ENCODE results near the gene DDX47.
A peak's percentile ranks its signal among the peaks of the same experiment; 100 is the strongest.
"Not testable (repeated sequence)": the region's sequence is repeated elsewhere in the genome, so short reads cannot be mapped to it uniquely, and the experiment has no call there.

DDX47 gene

GRCh38 chr12:12796928-12797793 is 16.0 kb upstream of the DDX47 start:
- DNase-seq (ENCODE audit: low read depth in 3 of 3), result no peak

- DNase-seq (ENCODE audit: low read depth in 3 of 3), result no peak
These were observed 15.4 kb upstream of the DDX47 start for GRCh38 chr12:12797794-12798152.

GRCh38 chr12:12798480-12798879 is 14.7 kb upstream of the DDX47 start:
- DNase-seq (ENCODE audit: low read depth in 3 of 3), result no peak

DNA sequence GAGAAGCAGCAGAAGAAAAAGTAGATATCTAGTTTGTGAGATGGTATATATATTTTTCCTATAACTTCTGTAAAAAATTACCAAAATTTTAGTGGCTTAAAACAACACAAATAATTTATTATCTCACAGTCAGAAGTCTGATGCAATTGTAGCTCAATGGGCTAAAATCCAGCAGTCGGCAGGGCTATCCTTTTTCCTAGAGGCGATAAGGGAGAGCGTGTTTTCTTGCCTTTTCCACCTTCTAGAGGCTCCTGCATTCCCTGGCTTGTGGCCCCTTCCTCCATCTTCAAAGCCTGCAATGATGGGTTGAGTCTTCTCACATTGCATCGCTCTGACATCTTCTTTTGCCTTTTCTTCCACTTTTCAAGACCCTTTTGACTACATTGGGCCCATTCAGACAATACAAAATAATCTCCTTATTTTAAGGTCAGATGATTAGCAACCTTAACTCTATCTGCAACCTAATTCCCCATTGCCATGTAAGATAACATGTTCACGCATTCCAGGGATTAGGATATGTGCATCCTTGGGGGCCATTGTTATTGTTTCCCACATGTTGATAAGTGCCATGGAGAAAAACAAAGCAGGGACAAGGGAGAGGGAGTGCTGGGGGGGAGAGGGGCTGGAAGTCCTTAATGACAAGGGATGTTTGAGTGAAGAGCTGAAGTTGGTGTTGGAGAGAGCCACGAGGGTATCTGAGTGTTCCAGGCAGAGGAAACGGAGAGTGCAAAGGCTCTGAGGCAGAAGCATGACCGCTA is 13.8 kb upstream of the DDX47 start:
- no peak for DNase-seq (ENCODE audit: low read depth in 3 of 3)

DNA sequence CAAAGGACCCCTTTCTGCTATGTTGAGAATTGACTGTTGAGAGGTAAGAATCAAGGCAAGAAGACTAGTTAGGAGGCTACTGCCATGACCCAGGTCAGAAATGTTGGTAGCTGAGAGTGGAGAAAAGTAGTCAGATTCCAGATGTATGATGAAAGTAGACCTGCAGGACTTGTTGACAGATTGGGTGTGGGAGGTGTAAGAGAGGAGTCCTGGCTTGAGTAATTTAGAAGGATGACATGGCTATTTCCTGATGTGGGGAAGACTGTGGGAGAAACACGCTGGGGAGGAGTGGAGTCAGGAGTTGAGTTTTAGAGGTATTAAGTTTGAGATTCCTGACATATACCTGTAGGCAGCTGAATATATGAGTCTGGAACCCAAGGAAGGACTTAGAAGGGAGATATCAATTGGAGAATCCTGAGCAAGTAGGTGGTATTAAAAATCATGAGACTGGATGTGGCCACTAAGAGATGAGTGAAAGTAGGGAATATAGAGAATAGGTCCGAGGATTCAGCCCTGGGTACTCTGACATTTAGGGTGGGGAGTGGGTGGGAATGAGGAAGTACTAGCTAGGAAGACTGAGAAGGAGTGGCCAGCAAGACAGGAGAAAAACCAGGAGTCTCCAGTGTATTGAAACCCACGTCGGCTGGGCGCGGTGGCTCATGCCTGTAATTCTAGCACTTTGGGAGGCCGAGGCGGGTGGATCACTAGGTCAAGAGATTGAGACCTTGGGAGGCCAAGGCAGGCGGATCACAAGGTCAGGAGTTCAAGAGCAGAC is 12.6 kb upstream of the DDX47 start:
- DNase-seq (ENCODE audit: low read depth in 3 of 3), result no peak

GRCh38 chr12:12801656-12802055 is 11.5 kb upstream of the DDX47 start:
- not testable (repeated sequence) for DNase-seq (ENCODE audit: low read depth in 3 of 3)

DNA sequence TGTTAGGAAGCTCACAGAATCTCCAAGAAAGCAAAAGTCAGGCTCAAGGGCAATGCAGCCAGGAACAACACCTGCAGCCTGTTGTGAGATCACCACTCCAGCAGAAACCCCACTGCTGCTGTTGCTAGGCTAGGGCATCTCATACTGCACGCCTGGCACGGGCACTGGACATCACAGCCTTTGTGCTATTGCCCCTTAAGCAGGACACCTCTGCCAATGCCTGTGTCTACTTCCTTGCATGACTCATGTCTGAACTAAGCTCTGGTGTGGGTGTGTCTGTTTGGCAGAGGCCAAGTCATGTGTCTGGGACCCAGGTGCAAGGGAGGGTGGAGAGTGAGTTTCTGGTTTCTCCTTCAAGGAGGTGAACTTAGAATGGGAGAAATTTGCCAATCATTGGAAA is 10.0 kb upstream of the DDX47 start:
- peak in 2 of 3 experiments; percentile 31 to 33 for DNase-seq (ENCODE audit: low read depth in 3 of 3)

DNA sequence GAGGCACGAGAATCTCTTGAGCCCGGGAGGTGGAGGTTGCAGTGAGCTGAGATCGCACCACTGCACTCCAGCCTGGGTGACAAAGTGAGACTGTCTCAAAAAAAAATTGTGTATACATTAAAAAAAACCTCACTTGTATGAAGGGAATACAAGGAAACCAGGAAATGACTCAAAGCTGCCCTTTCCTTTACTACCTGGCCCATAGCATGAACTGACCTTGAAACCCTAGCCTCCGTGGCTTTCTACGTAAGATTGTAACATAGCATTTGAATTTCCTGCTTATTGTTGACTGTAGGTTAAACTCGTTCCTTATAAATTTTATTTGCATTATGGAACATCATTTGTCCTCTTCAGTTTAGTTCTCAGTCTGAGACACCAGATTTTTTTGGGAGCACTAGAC is 9.1 kb upstream of the DDX47 start:
- DNase-seq (ENCODE audit: low read depth in 3 of 3), result no peak

DNA sequence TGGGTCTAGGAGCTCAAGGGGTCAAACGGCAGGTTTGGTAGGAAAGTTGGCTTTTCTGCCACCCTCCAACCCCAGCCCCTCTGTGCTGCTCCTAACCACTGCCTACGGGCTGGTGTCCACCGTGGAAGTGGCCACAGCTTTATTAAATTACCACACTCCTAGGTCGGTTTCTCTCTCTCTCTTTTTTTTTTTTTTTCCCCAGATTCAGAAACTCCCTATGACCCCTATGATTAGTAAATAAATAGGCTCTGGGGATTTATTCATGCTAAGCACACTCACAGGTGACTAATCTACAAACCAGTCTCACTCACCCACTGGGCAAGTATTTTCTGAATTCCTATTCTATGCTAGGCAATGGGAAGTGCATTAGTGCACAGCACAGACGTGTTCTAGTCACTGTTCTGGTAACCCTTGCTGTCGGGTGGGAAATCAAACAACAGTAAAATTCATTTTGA is 8.7 kb upstream of the DDX47 start:
- DNase-seq (ENCODE audit: low read depth in 3 of 3), result no peak

DNA sequence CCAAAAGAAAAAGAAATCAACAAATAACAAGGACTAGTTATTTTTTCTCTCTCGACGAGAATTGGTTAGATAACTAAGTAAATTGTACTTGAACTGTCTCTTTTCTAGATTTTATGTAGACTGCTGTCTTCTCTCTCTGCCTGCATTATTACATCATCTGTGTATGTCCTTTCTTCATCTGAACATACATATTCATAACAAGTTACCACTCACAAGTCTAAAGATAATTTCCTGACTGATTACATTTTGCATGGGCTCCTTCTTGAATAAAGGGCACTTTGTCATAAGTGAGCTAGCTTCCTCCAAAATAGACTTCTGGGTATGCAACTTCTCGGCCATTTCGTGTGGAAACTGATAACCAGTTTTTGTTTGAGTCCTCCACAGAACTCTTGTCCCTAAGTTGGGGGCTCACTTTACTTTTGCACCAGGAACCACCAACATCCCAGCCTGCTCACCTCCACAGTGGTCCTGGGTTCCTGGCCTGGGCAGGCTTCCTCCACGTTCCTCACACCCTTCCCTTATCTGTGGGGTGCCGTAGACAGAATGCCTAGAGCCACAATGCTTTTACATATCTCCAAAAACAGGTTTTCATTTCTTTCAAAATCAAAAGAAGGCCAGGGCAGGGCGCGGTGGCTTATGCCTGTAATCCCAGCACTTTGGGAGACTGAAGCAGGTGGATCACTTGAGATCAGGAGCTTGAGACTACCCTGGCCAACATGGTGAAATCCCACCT is 6.2 kb upstream of the DDX47 start:
- DNase-seq (ENCODE audit: low read depth in 3 of 3), result no peak

GRCh38 chr12:12807517-12807903 is 5.6 kb upstream of the DDX47 start:
- DNase-seq (ENCODE audit: low read depth in 3 of 3), result not testable (repeated sequence)

DNA sequence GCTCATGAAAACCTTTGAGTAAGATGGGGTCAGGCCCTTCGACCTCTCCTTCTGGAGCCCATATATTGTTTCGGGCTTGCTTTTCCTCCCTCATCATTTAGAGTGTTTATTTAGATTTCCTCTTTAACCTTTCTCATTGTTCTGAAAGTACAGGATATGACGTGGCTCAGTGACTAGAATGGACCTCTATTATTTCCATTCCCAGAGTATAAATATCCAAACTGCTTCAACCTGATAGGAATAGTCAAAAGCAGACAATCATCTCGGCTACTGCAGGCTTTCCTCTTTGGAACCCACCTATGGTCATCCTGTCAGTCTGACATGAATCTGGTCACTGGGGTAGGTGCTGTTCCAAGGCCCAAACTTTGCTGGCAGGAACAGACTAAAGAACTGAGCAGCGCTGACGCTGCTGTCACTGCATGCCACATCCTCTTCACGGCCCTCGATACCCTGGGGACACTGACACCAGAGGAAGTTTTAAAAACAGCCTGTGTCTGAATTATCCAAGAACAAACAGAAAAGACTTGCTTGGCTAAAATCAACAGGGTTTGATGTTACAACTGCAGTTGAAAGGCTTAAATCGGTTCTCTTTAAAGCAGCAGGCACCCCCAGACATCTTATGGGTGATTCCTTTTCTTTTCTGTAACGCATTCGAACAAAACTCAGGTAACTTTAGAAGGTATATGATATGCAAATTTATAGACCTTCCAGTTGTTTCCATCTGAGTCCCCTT is 5.0 kb upstream of the DDX47 start:
- peak in 2 of 3 experiments; percentile 8 to 30 for DNase-seq (ENCODE audit: low read depth in 3 of 3)

DNA sequence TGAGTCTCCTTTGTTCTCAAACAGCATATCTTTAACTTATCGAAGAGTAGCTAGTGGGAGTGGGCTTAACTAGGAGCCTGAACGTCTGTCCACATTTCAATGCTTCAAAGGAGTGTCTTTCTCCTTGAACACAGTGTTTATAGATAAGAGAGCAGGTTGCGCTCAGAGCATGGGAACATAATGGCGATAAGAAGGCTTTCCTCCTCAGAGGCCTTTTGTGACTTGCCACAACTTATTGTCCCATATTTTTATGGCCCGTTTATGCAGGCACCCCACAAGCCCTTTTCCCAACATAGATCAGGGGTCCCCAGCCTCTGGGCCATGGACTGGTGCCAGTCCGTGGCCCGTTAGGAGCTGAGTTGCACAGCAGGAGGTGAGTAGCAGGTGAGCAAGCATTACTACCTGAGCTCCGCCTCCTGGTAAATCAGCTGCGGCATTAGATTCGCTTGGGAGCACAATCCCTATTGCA is 2.6 kb upstream of the DDX47 start:
- no peak for DNase-seq (ENCODE audit: low read depth in 3 of 3)

DNA sequence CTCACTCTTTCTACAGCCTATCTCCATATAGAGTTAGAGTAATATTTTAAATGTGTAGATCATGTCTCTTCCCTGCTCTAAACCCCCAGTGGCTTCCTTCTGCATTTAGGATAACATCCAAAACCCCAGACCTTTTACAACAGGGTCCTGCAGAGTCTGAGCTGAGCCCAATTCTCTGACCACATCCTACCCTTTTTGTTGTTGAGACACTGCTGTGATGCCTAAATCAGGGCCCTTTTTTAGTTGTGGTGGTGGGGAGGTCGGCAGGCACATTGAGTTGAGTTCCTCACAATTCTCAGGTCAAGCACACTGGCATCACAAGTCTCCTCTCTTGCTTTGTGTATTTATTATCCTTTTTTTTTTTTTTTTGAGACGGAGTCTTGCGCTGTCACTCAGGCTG is 1.8 kb upstream of the DDX47 start:
- DNase-seq (ENCODE audit: low read depth in 3 of 3), result no peak

DNA sequence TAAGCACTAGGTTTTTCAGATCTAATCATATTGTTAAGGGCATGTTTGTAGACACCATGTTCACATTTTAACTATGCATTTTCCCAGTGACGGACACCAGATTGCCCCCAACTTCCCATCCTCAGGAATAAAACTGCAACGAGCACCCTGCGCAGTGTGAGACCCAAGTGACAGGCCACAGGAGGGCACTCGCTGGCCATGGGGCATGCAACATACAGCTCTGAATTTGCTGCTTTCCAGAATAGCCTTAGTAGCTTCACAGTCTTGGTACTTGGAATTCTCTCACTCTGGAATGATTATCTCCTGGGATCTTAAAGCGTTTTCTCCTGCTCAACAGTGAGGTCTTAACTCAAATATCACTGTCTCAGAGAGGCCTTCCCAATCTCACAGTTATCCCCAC is 972 bp upstream of the DDX47 start:
- DNase-seq (ENCODE audit: low read depth in 3 of 3), result no peak

GRCh38 chr12:12812618-12813119 is 477 bp upstream of the DDX47 start:
- no peak for DNase-seq (ENCODE audit: low read depth in 3 of 3)

- DNase-seq (ENCODE audit: low read depth in 3 of 3), result no peak
These were observed 4.5 kb downstream of the DDX47 start for GRCh38 chr12:12817616-12818015.

DNA sequence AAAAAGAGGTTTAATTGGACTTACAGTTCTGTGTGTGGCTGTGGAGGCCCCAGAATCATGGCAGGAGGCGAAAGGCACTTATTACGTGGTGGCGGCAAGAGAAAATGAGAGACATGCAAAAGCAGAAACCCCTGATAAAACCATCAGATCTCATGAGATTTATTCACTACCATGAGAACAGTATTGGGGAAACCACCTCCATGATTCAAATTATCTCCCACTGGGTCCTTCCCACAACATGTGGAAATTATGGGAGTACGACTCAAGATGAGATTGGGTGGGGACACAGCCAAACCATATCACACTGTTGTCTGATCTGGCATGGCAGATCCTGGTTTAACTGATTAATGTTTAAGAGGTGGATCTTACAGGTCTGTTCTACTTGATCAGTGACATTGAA is 5.6 kb downstream of the DDX47 start:
- no peak for DNase-seq (ENCODE audit: low read depth in 3 of 3)

- DNase-seq (ENCODE audit: low read depth in 3 of 3), result no peak
These were observed 6.1 kb downstream of the DDX47 start for GRCh38 chr12:12819221-12819620.

DNA sequence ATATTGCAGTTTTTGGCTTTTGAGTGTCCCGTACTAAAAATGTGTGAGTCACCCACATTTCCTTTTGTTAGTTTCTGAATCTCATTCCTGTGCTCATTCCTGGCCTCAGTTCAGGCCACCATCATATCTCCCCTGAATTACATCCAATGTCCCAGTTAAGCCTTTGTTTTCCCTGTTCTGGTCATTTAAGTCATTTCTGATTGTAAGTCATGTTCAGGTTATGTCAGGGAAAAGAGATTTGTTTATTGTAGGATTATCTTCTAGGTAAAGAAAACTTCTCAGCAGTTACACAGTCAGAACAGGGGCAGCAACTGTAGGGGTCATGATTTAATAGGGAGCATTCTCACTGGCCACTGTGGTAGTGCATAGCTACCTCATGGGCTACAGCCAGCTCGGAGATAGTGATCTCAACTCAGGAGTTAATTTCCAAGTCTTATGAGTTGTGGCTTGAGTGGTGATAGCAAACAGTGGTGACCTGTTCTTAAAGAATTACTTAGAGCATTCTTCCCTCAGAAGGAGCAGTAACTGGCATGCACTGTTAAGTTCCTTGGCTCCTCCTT is 6.7 kb downstream of the DDX47 start:
- no peak for DNase-seq (ENCODE audit: low read depth in 3 of 3)
